ENCODE data around the gene EVA1A. TPM values are rescaled to one million over a fixed set of nuclear protein-coding genes. Genes with fewer than 3 reads are reported as not detected.
A peak's percentile ranks its signal among the peaks of the same experiment; 100 is the strongest.

The EVA1A gene, protein sequence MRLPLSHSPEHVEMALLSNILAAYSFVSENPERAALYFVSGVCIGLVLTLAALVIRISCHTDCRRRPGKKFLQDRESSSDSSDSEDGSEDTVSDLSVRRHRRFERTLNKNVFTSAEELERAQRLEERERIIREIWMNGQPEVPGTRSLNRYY
- 0.23 TPM for polyA plus RNA-seq (2012; ENCODE audit: missing spikeins)

- DNase-seq (ENCODE audit: insufficient read length), result peak; percentile 28
- TF ChIP-seq TAF1 (IDR thresholded peaks at IDR 0.05; ENCODE audit: borderline replicate concordance, low read depth, low read length) (no peak), POLR2AphosphoS5 (IDR thresholded peaks at IDR 0.05; ENCODE audit: low read depth, low read length) (no peak), POLR2A (IDR thresholded peaks at IDR 0.05; ENCODE audit: low read depth, low read length) (no peak)
- no peak for FAIRE-seq
Observed at GRCh38 chr2:75560768-75561565, at the start of gene EVA1A. EVA1A (minus strand) TSS chr2:75560939; CDS start chr2:75518140, 42,799 bp downstream.

GRCh38 chr2:75609937-75610508, 49.3 kb upstream of the EVA1A start:
- FAIRE-seq, result no peak
- no peak for TF ChIP-seq TAF1 (IDR thresholded peaks at IDR 0.05; ENCODE audit: borderline replicate concordance, low read depth, low read length)
- TF ChIP-seq POLR2A (IDR thresholded peaks at IDR 0.05; ENCODE audit: low read depth, low read length), result no peak
- no peak for TF ChIP-seq POLR2AphosphoS5 (IDR thresholded peaks at IDR 0.05; ENCODE audit: low read depth, low read length)
- DNase-seq (ENCODE audit: insufficient read length), result no peak

GRCh38 chr2:75609334-75609689, 48.6 kb upstream of the EVA1A start:
- TF ChIP-seq TAF1 (IDR thresholded peaks at IDR 0.05; ENCODE audit: borderline replicate concordance, low read depth, low read length) (no peak), POLR2AphosphoS5 (IDR thresholded peaks at IDR 0.05; ENCODE audit: low read depth, low read length) (no peak)
- FAIRE-seq, result no peak
- no peak for DNase-seq (ENCODE audit: insufficient read length)

DNA sequence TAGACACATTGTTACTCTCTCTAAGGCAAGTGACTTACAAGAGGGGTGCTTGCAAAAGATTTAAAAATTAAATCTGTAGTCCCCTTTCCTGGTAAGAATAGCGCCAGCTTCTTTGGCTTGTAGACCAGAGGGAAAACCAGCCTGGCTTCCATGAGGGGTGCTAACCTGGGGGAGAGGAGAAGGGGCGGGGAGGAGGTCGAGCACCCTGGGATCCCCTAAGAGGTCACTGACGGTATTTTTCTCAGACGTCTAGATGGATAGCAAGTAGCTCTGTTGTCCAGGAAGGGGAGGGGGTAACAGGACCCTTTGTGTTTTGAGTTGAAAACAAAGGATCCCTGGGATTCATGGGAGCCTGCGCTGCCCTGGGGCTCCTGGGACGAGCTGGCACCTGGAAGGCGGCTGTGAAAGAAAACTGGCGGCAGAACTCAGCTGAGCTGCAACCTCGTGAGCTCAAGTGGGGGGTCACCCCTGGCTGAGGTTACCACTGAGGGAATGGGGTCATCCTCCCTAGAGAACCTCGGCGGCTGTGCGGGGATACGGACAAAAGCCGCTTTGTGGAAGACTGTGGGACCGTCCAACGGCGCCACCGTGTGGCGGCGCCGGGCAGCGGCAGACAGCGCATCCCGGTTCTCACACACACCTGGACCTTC, 48.1 kb upstream of the EVA1A start:
- DNase-seq (ENCODE audit: insufficient read length) (peak; percentile 61), FAIRE-seq (no peak)
- TF ChIP-seq TAF1 (IDR thresholded peaks at IDR 0.05; ENCODE audit: borderline replicate concordance, low read depth, low read length), result no peak
- TF ChIP-seq POLR2A (IDR thresholded peaks at IDR 0.05; ENCODE audit: low read depth, low read length), result no peak
- TF ChIP-seq POLR2AphosphoS5 (IDR thresholded peaks at IDR 0.05; ENCODE audit: low read depth, low read length), result no peak

- DNase-seq (ENCODE audit: insufficient read length), result no peak
- no peak for FAIRE-seq
- TF ChIP-seq POLR2AphosphoS5 (IDR thresholded peaks at IDR 0.05; ENCODE audit: low read depth, low read length), result no peak
- TF ChIP-seq POLR2A (IDR thresholded peaks at IDR 0.05; ENCODE audit: low read depth, low read length), result no peak
- TF ChIP-seq TAF1 (IDR thresholded peaks at IDR 0.05; ENCODE audit: borderline replicate concordance, low read depth, low read length), result no peak
Observed at GRCh38 chr2:75607988-75608683, 47.4 kb upstream of the EVA1A start.

DNA sequence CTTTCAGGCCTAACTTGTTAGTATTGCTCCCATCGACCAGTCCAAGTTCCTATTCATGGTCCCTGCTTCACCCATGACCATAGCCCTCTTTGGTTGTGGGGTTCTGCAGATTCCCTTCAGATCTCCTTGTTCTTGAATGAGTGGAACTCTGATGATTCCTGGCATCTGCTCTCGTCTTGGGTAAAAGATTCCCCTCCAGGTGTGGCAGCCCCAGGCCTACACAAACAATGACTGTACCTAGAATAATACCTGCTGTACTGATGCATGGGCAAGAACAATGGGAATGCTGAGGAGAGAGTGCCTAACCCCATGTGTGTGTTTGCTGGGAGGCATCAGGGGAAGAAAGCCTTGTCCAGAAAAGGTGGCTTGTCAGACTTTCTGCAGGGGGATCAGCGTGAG, 46.7 kb upstream of the EVA1A start:
- FAIRE-seq (no peak), DNase-seq (ENCODE audit: insufficient read length) (no peak)
- TF ChIP-seq POLR2AphosphoS5 (IDR thresholded peaks at IDR 0.05; ENCODE audit: low read depth, low read length) (no peak), POLR2A (IDR thresholded peaks at IDR 0.05; ENCODE audit: low read depth, low read length) (no peak), TAF1 (IDR thresholded peaks at IDR 0.05; ENCODE audit: borderline replicate concordance, low read depth, low read length) (no peak)

DNA sequence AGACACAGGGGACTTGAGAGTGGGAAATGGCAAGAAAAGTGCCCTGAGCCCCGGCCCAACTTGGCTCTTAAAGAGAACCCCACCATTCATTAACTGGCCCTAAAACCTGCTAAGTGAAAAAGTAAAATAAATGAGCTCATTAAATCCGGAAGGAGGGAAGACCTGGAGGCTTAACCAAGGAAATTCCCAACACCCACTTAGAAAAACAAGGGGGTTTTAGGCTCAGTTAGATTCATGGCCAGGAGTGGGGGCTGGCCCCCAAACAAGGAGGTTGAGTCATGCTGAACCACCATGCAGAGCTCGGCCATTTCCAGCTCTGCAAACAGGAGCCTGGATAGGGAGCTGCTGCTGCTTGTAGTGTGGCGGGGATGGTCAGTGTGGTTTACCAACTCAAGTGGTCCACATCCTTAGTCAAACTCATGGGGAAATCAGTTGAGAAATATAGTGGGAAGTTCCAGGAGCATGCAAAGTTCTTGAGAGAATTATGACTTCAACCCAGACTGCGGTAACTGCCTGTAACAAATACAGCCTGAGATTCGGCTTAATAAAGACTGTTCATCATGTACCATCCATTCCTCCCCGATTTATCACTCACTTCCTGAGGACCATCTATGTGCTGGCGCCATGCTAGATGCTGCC, 46.1 kb upstream of the EVA1A start:
- no peak for DNase-seq (ENCODE audit: insufficient read length)
- FAIRE-seq, result no peak
- TF ChIP-seq POLR2AphosphoS5 (IDR thresholded peaks at IDR 0.05; ENCODE audit: low read depth, low read length), result no peak
- no peak for TF ChIP-seq POLR2A (IDR thresholded peaks at IDR 0.05; ENCODE audit: low read depth, low read length)
- TF ChIP-seq TAF1 (IDR thresholded peaks at IDR 0.05; ENCODE audit: borderline replicate concordance, low read depth, low read length), result no peak

DNA sequence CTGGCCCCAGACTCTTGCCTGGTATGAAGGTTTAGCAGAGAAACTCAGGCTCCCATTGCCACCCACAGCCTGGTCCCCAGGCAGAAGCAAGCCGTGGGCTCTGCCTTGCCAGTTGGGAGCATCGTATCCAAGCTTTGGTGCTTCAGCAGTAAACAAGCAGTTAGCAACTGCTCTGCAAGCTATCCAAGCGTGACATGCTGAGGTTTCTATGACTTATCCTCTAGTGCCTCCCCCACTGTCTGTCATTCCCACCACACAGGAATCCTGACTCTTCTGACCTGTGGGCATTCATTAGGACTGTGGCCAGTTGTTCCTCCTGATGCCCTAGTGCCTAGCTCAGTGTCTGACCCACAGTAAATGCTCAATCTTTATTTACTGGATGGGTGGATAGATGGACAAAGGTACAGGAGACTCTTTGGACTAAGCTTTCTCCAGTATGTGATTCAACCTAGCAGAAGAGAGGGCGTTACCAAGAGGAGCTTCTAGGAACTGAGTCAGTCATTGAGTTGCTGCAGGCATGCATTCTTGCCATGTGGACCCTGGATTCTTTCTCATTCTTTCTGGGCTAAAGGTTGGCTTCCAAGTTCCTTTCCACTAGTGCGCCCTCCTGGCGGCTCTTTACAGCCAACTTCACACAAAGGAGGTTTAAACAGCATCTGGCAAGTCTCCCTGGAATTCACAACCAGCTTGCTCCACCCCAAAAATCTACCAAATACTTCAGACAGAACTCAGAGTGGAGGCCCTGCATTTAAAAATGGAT, 45.2 kb upstream of the EVA1A start:
- FAIRE-seq, result no peak
- DNase-seq (ENCODE audit: insufficient read length), result no peak

GRCh38 chr2:75604484-75604883, 43.7 kb upstream of the EVA1A start:
- DNase-seq (ENCODE audit: insufficient read length), result no peak
- no peak for TF ChIP-seq TAF1 (IDR thresholded peaks at IDR 0.05; ENCODE audit: borderline replicate concordance, low read depth, low read length)
- no peak for TF ChIP-seq POLR2A (IDR thresholded peaks at IDR 0.05; ENCODE audit: low read depth, low read length)
- no peak for TF ChIP-seq POLR2AphosphoS5 (IDR thresholded peaks at IDR 0.05; ENCODE audit: low read depth, low read length)
- no peak for FAIRE-seq

More for the DNA sequence above, 45.2 kb upstream of the EVA1A start:
- TF ChIP-seq POLR2A (IDR thresholded peaks at IDR 0.05; ENCODE audit: low read depth, low read length) (no peak), TAF1 (IDR thresholded peaks at IDR 0.05; ENCODE audit: borderline replicate concordance, low read depth, low read length) (no peak), POLR2AphosphoS5 (IDR thresholded peaks at IDR 0.05; ENCODE audit: low read depth, low read length) (no peak)

- FAIRE-seq (no peak), DNase-seq (ENCODE audit: insufficient read length) (no peak)
- TF ChIP-seq POLR2AphosphoS5 (IDR thresholded peaks at IDR 0.05; ENCODE audit: low read depth, low read length), result no peak
- TF ChIP-seq POLR2A (IDR thresholded peaks at IDR 0.05; ENCODE audit: low read depth, low read length), result no peak
- no peak for TF ChIP-seq TAF1 (IDR thresholded peaks at IDR 0.05; ENCODE audit: borderline replicate concordance, low read depth, low read length)
Observed at GRCh38 chr2:75603477-75603876, 42.7 kb upstream of the EVA1A start.

All from GM12892 (cell line).